Measurements from ENCODE around the gene RPL32.
"Not testable (repeated sequence)": the region's sequence is repeated elsewhere in the genome, so short reads cannot be mapped to it uniquely, and the experiment has no call there.

Gene RPL32

GRCh38 chr3:12866836-12867235 is 25.5 kb upstream of the RPL32 start:
- DNase-seq, result no peak

- no peak for DNase-seq
Observed at GRCh38 chr3:12865271-12865670, 23.9 kb upstream of the RPL32 start.

GRCh38 chr3:12862387-12862786 is 21.0 kb upstream of the RPL32 start:
- no peak for DNase-seq

GRCh38 chr3:12861611-12862010 is 20.2 kb upstream of the RPL32 start:
- DNase-seq, result no peak

- DNase-seq, result no peak
Observed at GRCh38 chr3:12859840-12860239, 18.5 kb upstream of the RPL32 start.

GRCh38 chr3:12856626-12857025 is 15.3 kb upstream of the RPL32 start:
- no peak for DNase-seq

GRCh38 chr3:12854565-12854964 is 13.2 kb upstream of the RPL32 start:
- DNase-seq, result no peak

- DNase-seq, result not testable (repeated sequence)
Observed at GRCh38 chr3:12853847-12854246, 12.5 kb upstream of the RPL32 start.

GRCh38 chr3:12852201-12852600 is 10.8 kb upstream of the RPL32 start:
- no peak for DNase-seq

GRCh38 chr3:12845811-12846210 is 4.4 kb upstream of the RPL32 start:
- no peak for DNase-seq

GRCh38 chr3:12842469-12842868 is 1.1 kb upstream of the RPL32 start:
- DNase-seq, result no peak

GRCh38 chr3:12841970-12842328 is 584 bp upstream of the RPL32 start:
- DNase-seq, result no peak

- no peak for DNase-seq
Observed at GRCh38 chr3:12840591-12841148, 695 bp downstream of the RPL32 start.

- DNase-seq, result not testable (repeated sequence)
Observed at GRCh38 chr3:12840148-12840547, 1.2 kb downstream of the RPL32 start.

GRCh38 chr3:12839156-12839946 is 2.0 kb downstream of the RPL32 start:
- DNase-seq, result no peak

- no peak for DNase-seq
Observed at GRCh38 chr3:12838179-12838965, 3.0 kb downstream of the RPL32 start.

- no peak for DNase-seq
Observed at GRCh38 chr3:12837295-12837986, 3.9 kb downstream of the RPL32 start.

- no peak for DNase-seq
Observed at GRCh38 chr3:12835052-12835665, 6.2 kb downstream of the RPL32 start.

GRCh38 chr3:12833222-12834161 is 7.9 kb downstream of the RPL32 start:
- DNase-seq, result no peak

- DNase-seq, result no peak
Observed at GRCh38 chr3:12832350-12833221, 8.8 kb downstream of the RPL32 start.
